ENCODE data around the gene SMAD4. TPM values are rescaled to one million over a fixed set of nuclear protein-coding genes. Genes with fewer than 3 reads are reported as not detected.

Gene SMAD4
- total and polyA plus RNA-seq, 10 donors: 8.9 to 139 (median 95.9) TPM

- TF ChIP-seq CTCF (IDR thresholded peaks at IDR 0.05 in 8 of 11, conservative IDR thresholded peaks at IDR 0.05 in 3 of 11) (no peak), POLR2A (IDR thresholded peaks at IDR 0.05) (no peak), POLR2AphosphoS5 (IDR thresholded peaks at IDR 0.05) (no peak)
- peaks cover 0 to 82% (median 46%) of the 10 kb centered on the region in 6 donors for H3K36me3 ChIP-seq
- intact Hi-C loops (cut with DNase I; ENCODE audit: low total_unique reads): no loop called here
These were observed 42.7 kb downstream of the SMAD4 start for GRCh38 chr18:51072586-51073313.

GRCh38 chr18:51074605-51075004 lies 44.6 kb downstream of the SMAD4 start:
- H3K27ac ChIP-seq: peak overlapping the region in 1 of 8 donors; percentile 35
- H3K36me3 ChIP-seq: peaks cover 0 to 82% (median 46%) of the 10 kb centered on the region in 6 donors
- 15 to 31% (median 24%) methylated on average over 1 of the region's 1 CpG for WGBS, 5 donors
- intact Hi-C loops (cut with DNase I; ENCODE audit: low total_unique reads): no loop called here
- no peak overlapping the region for H3K4me3 ChIP-seq
- H3K9me3 ChIP-seq: no peaks in the 10 kb centered on the region
- TF ChIP-seq POLR2A (IDR thresholded peaks at IDR 0.05) (no peak), CTCF (IDR thresholded peaks at IDR 0.05 in 8 of 11, conservative IDR thresholded peaks at IDR 0.05 in 3 of 11) (no peak), POLR2AphosphoS5 (IDR thresholded peaks at IDR 0.05) (no peak)
- H3K27me3 ChIP-seq (replicated peaks in 1 of 7): no peaks in the 10 kb centered on the region
- DNase-seq: no peak
- peaks cover 8 to 29% (median 20%) of the 10 kb centered on the region in 6 donors for H3K4me1 ChIP-seq

More at GRCh38 chr18:51072586-51073313, 42.7 kb downstream of the SMAD4 start:
- no peaks in the 10 kb centered on the region for H3K27me3 ChIP-seq (replicated peaks in 1 of 7)
- H3K4me3 ChIP-seq: no peak overlapping the region
- no peaks in the 10 kb centered on the region for H3K9me3 ChIP-seq
- DNase-seq: no peak
- H3K27ac ChIP-seq: no peak overlapping the region
- peaks cover 8 to 29% (median 20%) of the 10 kb centered on the region in 6 donors for H3K4me1 ChIP-seq
- 93 to 97% (median 95%) methylated on average over 6 of the region's 6 CpGs for WGBS, 5 donors

GRCh38 chr18:51076503-51076902 lies 46.5 kb downstream of the SMAD4 start:
- 90 to 97% (median 95%) methylated on average over 4 of the region's 4 CpGs for WGBS, 5 donors
- no peak for TF ChIP-seq POLR2AphosphoS5 (IDR thresholded peaks at IDR 0.05)
- TF ChIP-seq CTCF (IDR thresholded peaks at IDR 0.05 in 8 of 11, conservative IDR thresholded peaks at IDR 0.05 in 3 of 11): no peak
- no peak for TF ChIP-seq POLR2A (IDR thresholded peaks at IDR 0.05)
- H3K9me3 ChIP-seq: no peaks in the 10 kb centered on the region
- H3K27ac ChIP-seq: no peak overlapping the region
- no peak overlapping the region for H3K4me3 ChIP-seq
- peaks cover 0 to 82% (median 48%) of the 10 kb centered on the region in 6 donors for H3K36me3 ChIP-seq
- intact Hi-C loops (cut with DNase I; ENCODE audit: low total_unique reads): no loop called here
- H3K4me1 ChIP-seq: peaks cover 8 to 29% (median 20%) of the 10 kb centered on the region in 6 donors
- DNase-seq: no peak
- no peaks in the 10 kb centered on the region for H3K27me3 ChIP-seq (replicated peaks in 1 of 7)

- Histone ChIP-seq H3K27ac (no peak overlapping the region), H3K4me3 (no peak overlapping the region), H3K27me3 (replicated peaks in 1 of 7) (no peaks in the 10 kb centered on the region), H3K36me3 (peaks cover 0 to 82% (median 50%) of the 10 kb centered on the region in 6 donors), H3K4me1 (peaks cover 8 to 29% (median 20%) of the 10 kb centered on the region in 6 donors), H3K9me3 (no peaks in the 10 kb centered on the region)
- WGBS, 5 donors: 64 to 77% (median 65%) methylated on average over 2 of the region's 2 CpGs
- DNase-seq: no peak
- no peak for TF ChIP-seq CTCF (IDR thresholded peaks at IDR 0.05 in 8 of 11, conservative IDR thresholded peaks at IDR 0.05 in 3 of 11)
- intact Hi-C loops (cut with DNase I; ENCODE audit: low total_unique reads): no loop called here
These were observed 47.2 kb downstream of the SMAD4 start for GRCh38 chr18:51077217-51077616.
